Measurements from ENCODE around the gene SSH3.

The SSH3 gene

DNA sequence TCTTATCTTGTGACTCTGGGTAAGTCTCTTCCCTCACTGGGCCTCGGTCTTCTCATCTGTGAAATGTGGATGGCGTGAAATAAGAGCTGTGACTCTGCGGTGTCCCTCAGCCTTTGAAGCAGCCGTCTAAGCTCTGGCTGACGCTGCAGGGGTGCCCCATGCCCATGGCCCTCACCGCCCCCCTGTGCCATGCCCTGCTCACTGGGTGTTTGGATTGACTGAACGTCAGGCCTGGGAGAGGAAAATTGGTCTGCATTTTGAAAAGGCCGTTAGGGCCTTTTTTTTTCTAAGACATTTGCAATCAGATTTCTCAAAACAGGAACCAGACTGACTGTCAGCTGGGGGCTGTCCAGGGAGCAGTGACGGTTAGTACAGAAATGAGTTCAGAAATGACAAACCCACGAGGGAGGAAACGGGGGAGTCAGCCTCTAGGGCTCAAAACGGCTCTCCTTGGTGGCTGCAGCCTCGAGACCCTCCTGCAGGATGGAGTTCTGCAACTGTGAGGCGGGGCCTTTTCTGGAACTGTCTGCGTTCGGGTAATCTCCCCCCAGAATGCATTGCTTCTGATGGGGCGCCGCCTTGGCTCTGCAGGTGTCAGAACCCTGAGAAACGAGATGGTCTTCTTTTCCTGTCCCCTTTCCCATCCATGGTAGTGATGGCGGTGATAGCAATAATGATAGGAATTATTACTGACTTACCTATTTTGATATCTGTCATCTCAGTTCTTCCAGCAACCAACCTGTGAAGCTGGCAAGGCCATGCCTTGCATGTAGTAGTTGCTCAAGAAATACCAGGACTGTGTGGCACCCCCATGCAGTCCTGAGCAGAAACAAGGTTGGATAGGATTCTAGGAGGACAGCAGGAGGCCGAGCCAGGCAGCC, 35.0 kb upstream of the SSH3 start:
- DNase-seq, result peak; percentile 41 to 64 (median 50)

GRCh38 chr11:67268962-67269268, 34.4 kb upstream of the SSH3 start:
- DNase-seq, result no peak

- DNase-seq, result no peak
Observed at GRCh38 chr11:67269401-67270255, 33.7 kb upstream of the SSH3 start.

DNA sequence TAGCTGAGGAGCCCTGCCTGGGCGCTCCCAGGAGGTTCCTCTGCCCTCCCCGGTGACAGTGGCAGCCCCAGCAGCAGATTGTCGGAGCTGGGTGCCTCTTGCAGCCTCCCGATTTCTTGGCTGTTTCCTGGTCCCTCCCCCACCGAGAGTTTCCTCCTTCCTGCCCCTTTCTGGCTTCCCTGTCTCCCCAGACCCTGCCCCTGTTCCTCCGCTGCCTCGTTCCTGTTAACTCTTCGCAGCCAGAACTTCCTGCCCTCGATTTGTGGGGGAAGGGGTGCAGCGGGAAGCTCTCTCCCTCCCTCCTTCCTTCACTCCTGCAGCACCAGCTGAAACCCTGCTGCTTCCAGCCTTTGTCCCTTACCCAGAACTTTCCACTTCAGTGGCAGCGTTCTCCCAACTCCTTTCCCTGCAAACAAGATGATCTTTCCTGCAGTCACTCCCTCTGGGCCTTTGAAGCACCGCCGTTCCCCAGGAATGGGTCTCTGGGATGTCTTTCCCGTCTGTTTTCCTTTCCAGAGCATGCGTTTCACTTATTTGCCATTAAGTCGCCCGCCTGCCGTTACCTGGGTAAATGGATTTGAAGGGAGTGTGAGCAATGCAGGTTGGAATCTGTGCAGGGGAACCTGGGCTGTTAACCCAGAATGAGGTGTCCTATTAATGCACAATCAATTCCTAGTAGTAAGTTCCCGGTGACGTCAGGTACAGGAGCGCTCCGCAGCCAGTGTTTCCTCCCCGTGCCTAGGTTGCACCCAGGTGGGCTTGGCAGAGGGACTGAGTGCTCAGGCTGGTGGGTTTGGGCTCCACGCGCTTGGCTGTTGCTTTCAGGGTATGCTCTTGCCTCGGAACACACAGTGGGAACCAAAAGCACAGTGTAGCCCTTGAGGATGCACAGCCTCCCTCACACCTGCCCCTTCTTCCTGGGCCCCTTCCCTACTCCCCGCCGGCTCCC, 32.8 kb upstream of the SSH3 start:
- DNase-seq, result peak in 1 of 6 experiments; percentile 53

DNA sequence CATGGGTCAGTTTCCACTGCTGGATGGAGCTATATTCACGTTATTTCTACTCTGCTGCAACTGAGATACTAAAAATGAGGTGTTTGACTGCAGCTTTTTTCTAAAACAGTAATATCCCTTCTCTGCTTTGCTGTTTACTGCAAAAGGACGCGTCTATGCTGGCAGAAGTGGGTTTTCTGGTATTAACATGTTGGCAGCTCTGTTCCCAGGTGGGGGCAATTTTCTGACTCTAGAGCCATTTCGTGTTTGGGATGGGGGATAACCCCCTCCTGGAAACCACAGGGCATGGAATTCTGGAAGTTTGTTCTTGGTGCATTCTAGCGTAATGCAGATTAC, 32.2 kb upstream of the SSH3 start:
- peak in 3 of 6 experiments; percentile 62 to 79 (median 69) for DNase-seq

GRCh38 chr11:67271541-67272284, 31.6 kb upstream of the SSH3 start:
- DNase-seq, result peak; percentile 35 to 79 (median 54)

GRCh38 chr11:67272327-67273259, 30.7 kb upstream of the SSH3 start:
- DNase-seq, result peak in 2 of 6 experiments; percentile 14 to 39

DNA sequence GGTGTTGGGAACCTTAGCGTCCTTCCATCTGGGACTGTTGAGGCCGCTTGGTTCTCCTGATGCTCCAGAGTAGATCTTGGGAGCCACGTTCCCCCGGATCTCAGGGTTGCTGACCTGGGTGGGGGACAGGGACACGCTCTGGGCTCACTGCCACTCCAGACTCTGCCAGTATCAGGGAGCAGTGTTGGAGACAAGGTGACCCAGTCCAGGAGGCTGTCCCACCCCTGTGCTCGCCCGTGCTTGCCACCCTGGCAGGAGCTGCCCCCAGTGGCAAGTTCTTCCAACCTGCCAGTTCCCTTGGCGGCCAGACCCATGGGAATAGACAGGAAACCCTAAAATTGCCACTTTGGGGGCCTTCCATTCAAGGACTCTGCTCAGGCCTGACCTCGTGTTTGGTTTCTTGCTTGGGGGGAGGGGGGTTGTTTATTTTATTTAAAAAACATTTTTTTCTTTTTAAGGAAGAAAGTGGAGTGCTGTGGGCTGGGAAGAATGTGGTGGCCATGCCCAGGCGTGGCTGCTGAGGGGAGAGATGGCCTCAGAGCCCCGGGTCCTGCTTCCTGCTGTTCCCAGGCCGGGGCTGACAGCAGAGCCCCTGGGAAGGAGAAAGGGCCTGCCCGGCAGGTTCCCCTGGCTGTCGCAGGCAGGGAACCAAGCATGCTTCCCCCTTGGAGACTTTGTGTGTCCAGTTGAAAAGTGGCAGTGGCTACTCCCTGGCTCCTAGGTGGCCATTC, 29.9 kb upstream of the SSH3 start:
- no peak for DNase-seq

- no peak for DNase-seq
Observed at GRCh38 chr11:67274768-67275605, 28.3 kb upstream of the SSH3 start.

DNA sequence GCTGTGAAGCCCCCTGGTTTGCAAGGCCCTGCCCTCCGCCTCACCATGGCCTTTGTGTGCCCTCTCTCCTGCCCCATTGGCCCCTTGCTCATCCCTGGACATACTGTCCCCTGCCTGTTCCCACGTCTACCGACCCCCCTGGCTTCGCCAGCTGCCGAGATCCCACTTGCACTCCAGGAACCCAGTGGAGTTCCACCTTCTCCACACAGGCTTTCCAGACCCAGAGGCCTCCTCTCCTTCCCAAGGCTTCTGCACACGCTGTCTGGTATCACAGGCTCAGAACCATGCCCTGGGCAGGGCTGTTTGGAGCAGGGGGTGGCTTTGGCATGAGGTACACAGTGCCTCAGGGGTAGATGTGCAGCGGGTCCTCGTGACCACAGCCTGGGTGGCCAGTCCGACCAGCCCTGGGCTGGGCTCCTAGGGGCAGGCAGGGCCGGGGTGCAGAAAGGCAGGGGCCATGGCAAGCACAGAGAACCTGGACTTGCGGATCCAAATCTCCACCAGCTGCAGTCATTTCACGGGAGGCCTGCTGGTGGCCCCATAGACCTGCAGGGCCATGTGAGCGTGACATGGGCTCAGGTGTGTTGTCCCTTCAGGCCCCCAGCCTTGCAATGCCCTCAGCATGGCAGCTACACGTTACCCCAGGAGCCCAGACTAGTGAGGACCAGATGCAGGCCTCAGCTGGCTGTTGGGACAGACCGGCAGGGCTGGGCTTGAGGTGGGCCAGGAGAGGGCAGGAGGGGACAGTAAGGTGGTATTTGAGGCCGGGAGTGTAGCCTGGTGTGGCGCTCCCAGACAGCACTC, 27.5 kb upstream of the SSH3 start:
- peak in 1 of 6 experiments; percentile 22 for DNase-seq

DNA sequence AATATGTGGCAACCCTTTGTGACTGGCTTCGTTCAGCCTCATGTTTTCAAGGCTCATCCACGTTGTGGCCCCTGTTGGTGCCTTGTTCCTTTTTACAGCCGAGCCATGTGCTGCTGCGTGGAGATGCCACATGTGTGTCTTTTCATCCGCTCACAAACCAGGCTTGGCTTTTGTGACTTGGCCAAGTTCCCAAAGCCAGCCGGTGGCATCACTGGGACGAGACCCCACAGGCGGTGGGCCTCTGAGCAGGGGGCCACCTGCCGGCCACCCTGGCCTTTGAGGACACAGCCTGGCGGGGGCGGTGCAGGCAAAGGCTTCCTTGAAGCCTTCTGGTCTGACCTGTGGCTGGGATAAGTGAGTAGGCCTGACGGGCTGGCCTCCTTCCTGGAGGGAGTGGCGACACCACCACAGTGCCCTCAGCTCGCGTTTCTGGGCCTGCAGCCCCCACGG, 26.5 kb upstream of the SSH3 start:
- DNase-seq, result peak in 3 of 6 experiments; percentile 35 to 43 (median 39)

GRCh38 chr11:67277231-67277961, 25.9 kb upstream of the SSH3 start:
- peak; percentile 80 to 92 (median 88) for DNase-seq

- no peak for DNase-seq
Observed at GRCh38 chr11:67278135-67278938, 25.0 kb upstream of the SSH3 start.

DNA sequence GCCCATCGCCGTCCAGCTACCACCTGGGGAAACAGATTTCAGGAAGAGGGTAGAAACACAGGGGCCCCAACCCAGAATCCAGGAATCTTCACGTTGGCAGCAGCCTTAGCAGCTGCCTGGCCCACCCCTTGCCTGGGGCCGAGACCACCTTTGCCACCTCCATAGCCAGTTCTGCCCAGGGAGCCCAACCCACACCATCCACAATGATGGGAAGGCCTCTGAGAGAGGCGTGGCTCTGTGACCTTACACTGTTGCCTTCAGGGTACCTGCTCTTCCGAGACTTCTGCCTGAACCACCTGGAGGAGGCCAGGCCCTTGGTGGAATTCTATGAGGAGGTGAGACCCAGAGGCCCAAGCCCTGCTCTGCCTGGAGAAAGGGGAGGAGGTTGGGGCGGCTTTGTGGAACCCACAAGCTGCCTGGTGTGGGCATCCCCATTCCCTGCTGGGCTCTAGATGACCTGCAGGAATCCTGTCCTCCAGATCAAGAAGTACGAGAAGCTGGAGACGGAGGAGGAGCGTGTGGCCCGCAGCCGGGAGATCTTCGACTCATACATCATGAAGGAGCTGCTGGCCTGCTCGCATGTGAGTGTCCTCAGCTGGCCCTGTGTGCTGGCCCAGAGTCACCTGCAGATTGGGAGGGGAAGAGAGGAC, 24.3 kb upstream of the SSH3 start:
- DNase-seq, result no peak

GRCh38 chr11:67279589-67280340, 23.6 kb upstream of the SSH3 start:
- DNase-seq, result no peak
